Measurements from ENCODE around the gene UNC13B. TPM values are rescaled to one million over a fixed set of nuclear protein-coding genes. Genes with fewer than 3 reads are reported as not detected.
"Not testable (repeated sequence)": the region's sequence is repeated elsewhere in the genome, so short reads cannot be mapped to it uniquely, and the experiment has no call there.

UNC13B gene
- total and polyA plus RNA-seq, 8 donors, result 70.0 to 92.8 (median 86.3) TPM

GRCh38 chr9:35152926-35153325 lies 8.9 kb upstream of the UNC13B start:
- ATAC-seq, result no peak
- H3K4me1 ChIP-seq, result no peaks in the 10 kb centered on the region
- H3K9me3 ChIP-seq, result peaks cover 4 to 37% of the 10 kb centered on the region in 2 donors
- TF ChIP-seq CTCF (IDR thresholded peaks at IDR 0.05), result no peak
- peak in 1 of 4 donors; percentile 9 for DNase-seq
- no peaks in the 10 kb centered on the region for H3K27me3 ChIP-seq
- intact Hi-C loops (cut with DNase I), result no loop called here
- H3K27ac ChIP-seq, result no peak overlapping the region
- no peaks in the 10 kb centered on the region for H3K36me3 ChIP-seq
- no peak overlapping the region for H3K4me3 ChIP-seq

GRCh38 chr9:35156781-35157180 lies 5.0 kb upstream of the UNC13B start:
- intact Hi-C loops (cut with DNase I), result no loop called here
- Histone ChIP-seq H3K9me3 (peaks cover 0 to 7% of the 10 kb centered on the region in 2 donors), H3K36me3 (no peaks in the 10 kb centered on the region), H3K27ac (no peak overlapping the region), H3K27me3 (no peaks in the 10 kb centered on the region), H3K4me1 (peaks cover 0 to 6% of the 10 kb centered on the region in 2 donors), H3K4me3 (no peak overlapping the region)
- ATAC-seq (no peak), DNase-seq (no peak)
- TF ChIP-seq CTCF (IDR thresholded peaks at IDR 0.05), result no peak

- H3K27ac ChIP-seq; H3K27me3 ChIP-seq; H3K4me1 ChIP-seq; H3K4me3 ChIP-seq; DNase-seq; ATAC-seq; intact Hi-C loops (cut with DNase I); H3K9me3 ChIP-seq; H3K36me3 ChIP-seq: not testable (repeated sequence)
These were observed 4.0 kb upstream of the UNC13B start for GRCh38 chr9:35157836-35158235.

- no peak for TF ChIP-seq CTCF (IDR thresholded peaks at IDR 0.05)
- Histone ChIP-seq H3K4me3 (no peak overlapping the region), H3K27ac (no peak overlapping the region), H3K9me3 (no peaks in the 10 kb centered on the region), H3K36me3 (no peaks in the 10 kb centered on the region), H3K27me3 (no peaks in the 10 kb centered on the region), H3K4me1 (peaks cover 0 to 18% of the 10 kb centered on the region in 2 donors)
- intact Hi-C loops (cut with DNase I), result no loop called here
- DNase-seq (no peak), ATAC-seq (no peak)
These were observed 3.1 kb upstream of the UNC13B start for GRCh38 chr9:35158501-35159280.

GRCh38 chr9:35162605-35163315 lies 951 bp downstream of the UNC13B start:
- no peak for TF ChIP-seq CTCF (IDR thresholded peaks at IDR 0.05)
- ATAC-seq (no peak), DNase-seq (peak in 1 of 4 donors; percentile 9)
- Histone ChIP-seq H3K9me3 (no peaks in the 10 kb centered on the region), H3K4me1 (peaks cover 9 to 29% of the 10 kb centered on the region in 2 donors), H3K4me3 (peak overlapping the region; percentile 76 to 77), H3K27me3 (no peaks in the 10 kb centered on the region), H3K36me3 (no peaks in the 10 kb centered on the region), H3K27ac (peak overlapping the region; percentile 87 to 88)
- intact Hi-C loops (cut with DNase I), result no loop called here

Measured in left lung (tissue), 10 donors.